Sigmoid colon (tissue), 7 donors: ENCODE data around the gene CCL2. TPM values are rescaled to one million over a fixed set of nuclear protein-coding genes. Genes with fewer than 3 reads are reported as not detected.

Experiments
- DNase-seq: peaks from one replicate; pipeline ENCODE4 v3.0.0-alpha.2; 2019
- H3K27ac ChIP-seq, 4 donors: fragments of 200-600 bp; sonication (generic); one replicate each; pipeline ENCODE4 v1.5.1; 2016 to 2019; ENCODE audit warnings: mild to moderate bottlenecking in 1 of 4
- H3K27me3 ChIP-seq, 3 donors: fragments of 200-600 bp; sonication (generic); one replicate each; pipeline ENCODE4 v1.5.1; 2019; ENCODE audit warnings: mild to moderate bottlenecking in 1 of 3
- H3K36me3 ChIP-seq, 4 donors: fragments of 200-600 bp; sonication (generic); one replicate each; pipeline ENCODE4 v1.5.1; 2016 to 2019
- H3K4me1 ChIP-seq, 4 donors: fragments of 200-600 bp; sonication (generic); one replicate each; pipeline ENCODE4 v1.5.1; 2017 to 2019
- H3K4me3 ChIP-seq, 4 donors: fragments of 200-600 bp; sonication (generic); one replicate each; pipeline ENCODE4 v1.5.1; 2017 to 2019; ENCODE audit warnings: mild to moderate bottlenecking in 2 of 4, moderate library complexity in 1 of 4
- H3K9me3 ChIP-seq, 4 donors: fragments of 200-600 bp in 3 of 4; sonication (generic) in 3 of 4; one replicate each; pipeline versions ENCODE4 v1.5.1 to v1.6.1; 2013 to 2019
- CTCF ChIP-seq, 4 experiments: fragments of 450-650 bp in 3 of 4; fragments of 200-600 bp in 1 of 4; IDR thresholded peaks; one replicate each; pipeline ENCODE4 v1.5.1; 2016 to 2019; ENCODE audit warnings: antibody characterized with exemption in 4 of 4, mild to moderate bottlenecking in 3 of 4, moderate library complexity in 2 of 4
- EP300 ChIP-seq, 4 donors: sonication (generic); formaldehyde crosslinking; IDR thresholded peaks; one replicate each; pipeline ENCODE4 v1.6.1; 2017; ENCODE audit warnings: antibody characterized with exemption in 4 of 4
- POLR2A ChIP-seq, 2 donors: fragments of 450-650 bp; IDR thresholded peaks; one replicate each; pipeline ENCODE4 v1.6.1; 2016; ENCODE audit warnings: antibody characterized with exemption in 2 of 2, mild to moderate bottlenecking in 2 of 2, moderate library complexity in 2 of 2
- POLR2AphosphoS5 ChIP-seq, 4 donors: sonication (generic); formaldehyde crosslinking; IDR thresholded peaks; one replicate each; pipeline ENCODE4 v1.6.1; 2017; ENCODE audit warnings: antibody characterized with exemption in 4 of 4
- WGBS, 2 donors: extraction: QIAGEN DNeasy Blood & Tissue Kit; methylation state at CpG; one replicate each; pipeline ENCODE4 v1.1.7; 2013; 5-methylcytosine and 5-hydroxymethylcytosine counted together
- intact Hi-C: fragments of 100-400 bp; cut with DNase I; formaldehyde crosslinking; loops from one replicate; pipeline ENCODE4 v1.15.1; 2023
- polyA plus RNA-seq, 3 donors: library from polyadenylated mRNA; stranded (reverse); fragments of 200-250 nt; gene quantifications; one replicate each; pipeline ENCODE4 v1.2.3, GENCODE V29; 2013
- total RNA-seq, 4 donors: library from RNA; depleted of rRNA; stranded (reverse); fragments of >200 nt; gene quantifications; one replicate each; pipeline ENCODE4 v1.1.0, GENCODE V29; 2016
- donor health status: healthy with polysubstance abuse.
- donor health status: Bipolar disorder and iron deficiency.
- donor health status: healthy.

CCL2 gene
- total and polyA plus RNA-seq, 7 donors: 24.3 to 862 (median 37.6) TPM

- 77 to 81% methylated on average over 5 of the region's 5 CpGs for WGBS, 2 donors
- Histone ChIP-seq H3K9me3 (no peaks in the 10 kb centered on the region), H3K36me3 (no peaks in the 10 kb centered on the region), H3K27me3 (no peaks in the 10 kb centered on the region), H3K4me3 (no peak overlapping the region), H3K4me1 (peaks cover 0 to 2% (median 0%) of the 10 kb centered on the region in 4 donors), H3K27ac (no peak overlapping the region)
- TF ChIP-seq CTCF (IDR thresholded peaks at IDR 0.05) (no peak), EP300 (IDR thresholded peaks at IDR 0.05) (no peak), POLR2A (IDR thresholded peaks at IDR 0.05) (no peak), POLR2AphosphoS5 (IDR thresholded peaks at IDR 0.05) (no peak)
- DNase-seq: no peak
- intact Hi-C loops: no loop called here
Measured at GRCh38 chr17:34261568-34262337, 6.7 kb downstream of the CCL2 start.

GRCh38 chr17:34265711-34266110 is 10.6 kb downstream of the CCL2 start:
- H3K4me1 ChIP-seq: peaks cover 0 to 7% (median 2%) of the 10 kb centered on the region in 4 donors
- intact Hi-C loops: no loop called here
- TF ChIP-seq POLR2AphosphoS5 (IDR thresholded peaks at IDR 0.05) (no peak), EP300 (IDR thresholded peaks at IDR 0.05) (no peak), POLR2A (IDR thresholded peaks at IDR 0.05) (no peak), CTCF (IDR thresholded peaks at IDR 0.05) (no peak)
- no peaks in the 10 kb centered on the region for H3K36me3 ChIP-seq
- no peaks in the 10 kb centered on the region for H3K27me3 ChIP-seq
- H3K4me3 ChIP-seq: no peak overlapping the region
- WGBS, 2 donors: 21 to 55% methylated on average over 3 of the region's 3 CpGs
- no peaks in the 10 kb centered on the region for H3K9me3 ChIP-seq
- DNase-seq: no peak
- H3K27ac ChIP-seq: no peak overlapping the region

- Histone ChIP-seq H3K27me3 (no peaks in the 10 kb centered on the region), H3K27ac (no peak within 1 kb of the TSS), H3K4me1 (peaks cover 0 to 7% (median 2%) of the 10 kb centered on the region in 4 donors), H3K9me3 (no peaks in the 10 kb centered on the region), H3K36me3 (no peaks in the 10 kb centered on the region), H3K4me3 (no peak within 1 kb of the TSS)
- no peak for TF ChIP-seq CTCF (IDR thresholded peaks at IDR 0.05)
- TF ChIP-seq POLR2AphosphoS5 (IDR thresholded peaks at IDR 0.05): no peak
- no peak for TF ChIP-seq POLR2A (IDR thresholded peaks at IDR 0.05)
- no peak for TF ChIP-seq EP300 (IDR thresholded peaks at IDR 0.05)
- intact Hi-C loops: no loop called here
- DNase-seq: no peak
- WGBS, 2 donors: 2 to 11% methylated on average over 1 of the region's 1 CpG
Measured at GRCh38 chr17:34269969-34270368, 14.9 kb downstream of the CCL2 start, which contains the start of gene CCL7. Gene CCL7 (plus strand): TSS chr17:34270221. CDS start chr17:34270291, 70 bp downstream.

GRCh38 chr17:34275881-34276280 is 20.8 kb downstream of the CCL2 start:
- Histone ChIP-seq H3K27ac (no peak overlapping the region), H3K4me3 (no peak overlapping the region), H3K36me3 (no peaks in the 10 kb centered on the region), H3K27me3 (no peaks in the 10 kb centered on the region), H3K4me1 (no peaks in the 10 kb centered on the region), H3K9me3 (no peaks in the 10 kb centered on the region)
- TF ChIP-seq EP300 (IDR thresholded peaks at IDR 0.05) (no peak), POLR2A (IDR thresholded peaks at IDR 0.05) (no peak), CTCF (IDR thresholded peaks at IDR 0.05) (no peak), POLR2AphosphoS5 (IDR thresholded peaks at IDR 0.05) (no peak)
- WGBS, 2 donors: 0 to 37% methylated on average over 1 of the region's 1 CpG
- no peak for DNase-seq
- intact Hi-C loops: no loop called here
